HG02642 (cell line): Measurements from ENCODE around the gene DNM2.
A peak's percentile ranks its signal among the peaks of the same experiment; 100 is the strongest.
"Not testable (repeated sequence)": the region's sequence is repeated elsewhere in the genome, so short reads cannot be mapped to it uniquely, and the experiment has no call there.

Source experiments
- ATAC-seq: cut with Tn5 transposase; IDR thresholded peaks from one replicate; pipeline ENCODE4 v1.9.1; 2021; ENCODE audit warnings: mild to moderate bottlenecking; ENCODE audit not compliant: unreplicated experiment, poor library complexity

DNM2 gene

GRCh38 chr19:10717356-10718204 lies at the start of gene DNM2:
TSS of gene DNM2 (plus strand) at chr19:10718079. CDS start at chr19:10718243, 164 bp downstream.
- peak; percentile 87 for ATAC-seq

- ATAC-seq = no peak
Measured at GRCh38 chr19:10669246-10669645, 48.6 kb upstream of the DNM2 start.

- ATAC-seq = no peak
Measured at GRCh38 chr19:10670182-10670581, 47.7 kb upstream of the DNM2 start.

- no peak for ATAC-seq
Measured at GRCh38 chr19:10670876-10671804, 46.7 kb upstream of the DNM2 start.

GRCh38 chr19:10671922-10672321 lies 46.0 kb upstream of the DNM2 start:
- ATAC-seq = not testable (repeated sequence)

- not testable (repeated sequence) for ATAC-seq
Measured at GRCh38 chr19:10675214-10675613, 42.7 kb upstream of the DNM2 start.

- no peak for ATAC-seq
Measured at GRCh38 chr19:10677751-10678150, 40.1 kb upstream of the DNM2 start.

GRCh38 chr19:10678813-10679212 lies 39.1 kb upstream of the DNM2 start:
- no peak for ATAC-seq

- ATAC-seq = no peak
Measured at GRCh38 chr19:10679743-10680142, 38.1 kb upstream of the DNM2 start.

GRCh38 chr19:10680545-10681135 lies 37.2 kb upstream of the DNM2 start:
- no peak for ATAC-seq

- ATAC-seq = no peak
Measured at GRCh38 chr19:10681658-10682057, 36.2 kb upstream of the DNM2 start.

- no peak for ATAC-seq
Measured at GRCh38 chr19:10682397-10683063, 35.3 kb upstream of the DNM2 start.

- no peak for ATAC-seq
Measured at GRCh38 chr19:10683064-10683426, 34.8 kb upstream of the DNM2 start.

- ATAC-seq = no peak
Measured at GRCh38 chr19:10683582-10683981, 34.3 kb upstream of the DNM2 start.

- ATAC-seq = no peak
Measured at GRCh38 chr19:10685210-10685609, 32.7 kb upstream of the DNM2 start.

GRCh38 chr19:10686193-10686592 lies 31.7 kb upstream of the DNM2 start:
- ATAC-seq = no peak

GRCh38 chr19:10686661-10687517 lies 31.0 kb upstream of the DNM2 start:
- ATAC-seq = no peak

GRCh38 chr19:10687518-10688288 lies 30.2 kb upstream of the DNM2 start:
- ATAC-seq = no peak
